Endothelial cell of umbilical vein (primary cell): Measurements from ENCODE around the gene SLC15A2.

ENCODE experiments used
- EZH2 ChIP-seq: IDR thresholded peaks from 2 replicates; pipeline ENCODE4 v1.6.1; 2012; ENCODE audit warnings: borderline replicate concordance, low read depth, mild to moderate bottlenecking, moderate library complexity, low read length, inconsistent platforms; ENCODE audit not compliant: severe bottlenecking
- FOS ChIP-seq: IDR thresholded peaks from 2 replicates; pipeline ENCODE4 v1.6.1; 2011; ENCODE audit warnings: mild to moderate bottlenecking, low read length, moderate library complexity, borderline replicate concordance; ENCODE audit not compliant: insufficient read depth
- GATA2 ChIP-seq: IDR thresholded peaks from 2 replicates; pipeline ENCODE4 v1.7.0; 2011; ENCODE audit warnings: low read depth, mild to moderate bottlenecking, moderate library complexity, mixed read lengths, low read length; ENCODE audit not compliant: insufficient read length, insufficient read depth
- JUN ChIP-seq: IDR thresholded peaks from 2 replicates; pipeline ENCODE4 v1.6.1; 2011; ENCODE audit warnings: borderline replicate concordance, low read depth; ENCODE audit not compliant: insufficient read length, insufficient read depth
- MYC ChIP-seq: IDR thresholded peaks from one replicate; pipeline ENCODE4 v1.6.1; 2011; ENCODE audit warnings: mild to moderate bottlenecking, low read depth, low read length
- POLR2A ChIP-seq: IDR thresholded peaks from 2 replicates; pipeline ENCODE4 v1.6.1; 2012; ENCODE audit warnings: low read depth, mild to moderate bottlenecking, control low read depth, low read length
- POLR2AphosphoS5 ChIP-seq: IDR thresholded peaks from 2 replicates; pipeline ENCODE4 v1.6.1; 2012; ENCODE audit warnings: low read depth, mild to moderate bottlenecking, control low read depth, low read length, moderate library complexity; ENCODE audit not compliant: insufficient read depth
- TF ChIP-seq, protein P1 (sequence below), 2 donors: IDR thresholded peaks; 1 replicate in 1 of 2; 2 replicates in 1 of 2; pipeline ENCODE4 v1.5.1; 2011; ENCODE audit warnings: low read length in 2 of 2, mild to moderate bottlenecking in 2 of 2, moderate library complexity in 2 of 2, control low read depth in 1 of 2, inconsistent platforms in 1 of 2, low read depth in 1 of 2; ENCODE audit not compliant: insufficient read depth in 1 of 2; ENCODE audit errors: extremely low read depth in 1 of 2
- TF ChIP-seq, protein P2 (sequence below): IDR thresholded peaks from 2 replicates; pipeline ENCODE4 v1.6.1; 2011; ENCODE audit not compliant: insufficient read depth, insufficient read length

DNA sequence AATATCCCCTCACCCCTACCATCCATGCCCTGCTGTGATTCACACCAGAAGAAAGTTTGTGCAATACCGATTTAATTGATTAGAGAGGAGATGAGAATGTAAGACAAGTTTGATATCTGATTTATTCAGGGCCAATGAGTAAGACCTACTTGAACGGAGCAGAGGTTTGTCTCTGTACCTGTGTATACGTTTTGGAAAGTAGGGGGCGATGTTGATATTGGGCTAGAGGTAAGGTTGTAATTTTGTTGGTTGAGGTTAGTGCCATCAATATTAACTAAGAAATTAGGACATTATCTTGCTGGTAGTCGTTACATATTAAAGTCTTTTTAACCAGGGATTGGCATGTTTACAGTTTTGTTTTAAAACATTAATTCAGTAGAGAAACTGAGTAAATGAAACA is 38.6 kb upstream of the SLC15A2 start:
- TF ChIP-seq, protein P1, sequence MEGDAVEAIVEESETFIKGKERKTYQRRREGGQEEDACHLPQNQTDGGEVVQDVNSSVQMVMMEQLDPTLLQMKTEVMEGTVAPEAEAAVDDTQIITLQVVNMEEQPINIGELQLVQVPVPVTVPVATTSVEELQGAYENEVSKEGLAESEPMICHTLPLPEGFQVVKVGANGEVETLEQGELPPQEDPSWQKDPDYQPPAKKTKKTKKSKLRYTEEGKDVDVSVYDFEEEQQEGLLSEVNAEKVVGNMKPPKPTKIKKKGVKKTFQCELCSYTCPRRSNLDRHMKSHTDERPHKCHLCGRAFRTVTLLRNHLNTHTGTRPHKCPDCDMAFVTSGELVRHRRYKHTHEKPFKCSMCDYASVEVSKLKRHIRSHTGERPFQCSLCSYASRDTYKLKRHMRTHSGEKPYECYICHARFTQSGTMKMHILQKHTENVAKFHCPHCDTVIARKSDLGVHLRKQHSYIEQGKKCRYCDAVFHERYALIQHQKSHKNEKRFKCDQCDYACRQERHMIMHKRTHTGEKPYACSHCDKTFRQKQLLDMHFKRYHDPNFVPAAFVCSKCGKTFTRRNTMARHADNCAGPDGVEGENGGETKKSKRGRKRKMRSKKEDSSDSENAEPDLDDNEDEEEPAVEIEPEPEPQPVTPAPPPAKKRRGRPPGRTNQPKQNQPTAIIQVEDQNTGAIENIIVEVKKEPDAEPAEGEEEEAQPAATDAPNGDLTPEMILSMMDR (IDR thresholded peaks at IDR 0.05; ENCODE audit: extremely low read depth in 1 of 2, insufficient read depth in 1 of 2, low read depth in 1 of 2, low read length in 2 of 2): no peak
- no peak for TF ChIP-seq POLR2AphosphoS5
- no peak for TF ChIP-seq POLR2A
- no peak for TF ChIP-seq MYC
- TF ChIP-seq, protein P2, sequence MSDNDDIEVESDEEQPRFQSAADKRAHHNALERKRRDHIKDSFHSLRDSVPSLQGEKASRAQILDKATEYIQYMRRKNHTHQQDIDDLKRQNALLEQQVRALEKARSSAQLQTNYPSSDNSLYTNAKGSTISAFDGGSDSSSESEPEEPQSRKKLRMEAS: no peak
- no peak for TF ChIP-seq JUN
- no peak for TF ChIP-seq EZH2
- no peak for TF ChIP-seq FOS
- TF ChIP-seq GATA2: no peak
